HG02763 (cell line): Measurements from ENCODE around the gene ARAP2.

Experiments used
- ATAC-seq: cut with Tn5 transposase; IDR thresholded peaks from one replicate; pipeline ENCODE4 v1.9.1; 2021; ENCODE audit warnings: mild to moderate bottlenecking, moderate library complexity; ENCODE audit not compliant: unreplicated experiment

Gene ARAP2

GRCh38 chr4:36224972-36225903, 19.1 kb downstream of the ARAP2 start:
- no peak for ATAC-seq

GRCh38 chr4:36222702-36223101, 21.6 kb downstream of the ARAP2 start:
- ATAC-seq = no peak

- no peak for ATAC-seq
Measured at GRCh38 chr4:36220776-36221175, 23.5 kb downstream of the ARAP2 start.

- ATAC-seq = peak; percentile 67
Measured at GRCh38 chr4:36218121-36218520, 26.2 kb downstream of the ARAP2 start.

GRCh38 chr4:36215627-36216026, 28.7 kb downstream of the ARAP2 start:
- no peak for ATAC-seq

GRCh38 chr4:36214735-36215485, 29.4 kb downstream of the ARAP2 start:
- ATAC-seq = no peak

- ATAC-seq = no peak
Measured at GRCh38 chr4:36213977-36214376, 30.3 kb downstream of the ARAP2 start.

- ATAC-seq = no peak
Measured at GRCh38 chr4:36211084-36211483, 33.2 kb downstream of the ARAP2 start.

GRCh38 chr4:36209941-36210649, 34.2 kb downstream of the ARAP2 start:
- no peak for ATAC-seq

- ATAC-seq = peak; percentile 89
Measured at GRCh38 chr4:36208893-36209473, 35.3 kb downstream of the ARAP2 start.

GRCh38 chr4:36207831-36208520, 36.3 kb downstream of the ARAP2 start:
- ATAC-seq = no peak

GRCh38 chr4:36207367-36207766, 36.9 kb downstream of the ARAP2 start:
- ATAC-seq = no peak

GRCh38 chr4:36206603-36207311, 37.6 kb downstream of the ARAP2 start:
- ATAC-seq = no peak

- no peak for ATAC-seq
Measured at GRCh38 chr4:36206012-36206411, 38.3 kb downstream of the ARAP2 start.

- ATAC-seq = no peak
Measured at GRCh38 chr4:36198861-36199260, 45.5 kb downstream of the ARAP2 start.

GRCh38 chr4:36198068-36198808, 46.1 kb downstream of the ARAP2 start:
- no peak for ATAC-seq

GRCh38 chr4:36197501-36197900, 46.8 kb downstream of the ARAP2 start:
- no peak for ATAC-seq

GRCh38 chr4:36196145-36196913, 48.0 kb downstream of the ARAP2 start:
- no peak for ATAC-seq
